Astrocyte (in vitro differentiated cells and primary cell): ENCODE data around the gene F7.

Source experiments
- EZH2 ChIP-seq: IDR thresholded peaks from 2 replicates; pipeline ENCODE4 v1.6.1; 2012; ENCODE audit warnings: mild to moderate bottlenecking, low read length, inconsistent platforms; ENCODE audit not compliant: insufficient read depth
- TF ChIP-seq, protein P1 (sequence below): IDR thresholded peaks from 2 replicates; pipeline ENCODE4 v1.5.1; 2011; ENCODE audit warnings: low read depth, mild to moderate bottlenecking, inconsistent platforms, low read length, moderate library complexity; ENCODE audit not compliant: insufficient read depth

DNA sequence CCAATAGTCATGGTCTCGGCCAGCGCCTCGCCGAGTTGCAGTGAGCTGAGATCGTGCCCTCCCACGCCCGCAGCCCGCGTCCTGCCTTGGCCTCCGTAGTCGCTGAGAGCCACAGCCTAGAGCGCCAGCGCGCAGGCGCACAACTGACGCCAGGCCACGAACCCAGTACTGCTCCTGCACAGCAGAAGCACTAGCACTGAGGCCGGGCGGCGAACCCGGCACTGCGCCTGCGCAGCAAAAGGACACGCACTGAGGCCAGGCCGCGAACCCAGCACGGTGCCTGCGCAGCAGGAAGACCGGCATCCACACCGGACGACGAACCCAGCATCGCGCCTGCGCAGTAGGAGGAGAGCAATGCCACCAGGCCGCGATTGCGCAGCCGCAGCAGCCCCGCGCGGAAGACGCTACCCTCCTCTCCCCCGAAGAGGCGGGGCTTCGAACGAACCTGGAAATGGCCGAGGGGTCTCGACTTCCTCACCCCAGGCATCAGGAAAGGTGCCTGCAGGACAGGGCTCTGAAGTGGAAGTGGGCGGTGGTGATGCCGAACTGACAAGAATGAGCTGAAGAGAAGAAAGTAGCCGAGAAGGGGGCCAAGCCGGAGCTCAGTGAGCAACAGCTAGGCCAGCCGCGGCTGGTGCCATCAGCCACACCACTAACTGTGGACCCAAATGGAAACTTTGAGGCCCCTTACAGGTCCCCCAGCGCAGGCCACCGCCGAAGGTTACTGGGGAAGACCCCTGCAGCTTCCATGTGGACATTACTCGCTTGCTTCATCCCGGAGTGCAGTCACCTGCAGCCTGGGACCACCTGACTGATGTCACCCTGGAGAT, 24.5 kb downstream of the F7 start:
- TF ChIP-seq, protein P1, sequence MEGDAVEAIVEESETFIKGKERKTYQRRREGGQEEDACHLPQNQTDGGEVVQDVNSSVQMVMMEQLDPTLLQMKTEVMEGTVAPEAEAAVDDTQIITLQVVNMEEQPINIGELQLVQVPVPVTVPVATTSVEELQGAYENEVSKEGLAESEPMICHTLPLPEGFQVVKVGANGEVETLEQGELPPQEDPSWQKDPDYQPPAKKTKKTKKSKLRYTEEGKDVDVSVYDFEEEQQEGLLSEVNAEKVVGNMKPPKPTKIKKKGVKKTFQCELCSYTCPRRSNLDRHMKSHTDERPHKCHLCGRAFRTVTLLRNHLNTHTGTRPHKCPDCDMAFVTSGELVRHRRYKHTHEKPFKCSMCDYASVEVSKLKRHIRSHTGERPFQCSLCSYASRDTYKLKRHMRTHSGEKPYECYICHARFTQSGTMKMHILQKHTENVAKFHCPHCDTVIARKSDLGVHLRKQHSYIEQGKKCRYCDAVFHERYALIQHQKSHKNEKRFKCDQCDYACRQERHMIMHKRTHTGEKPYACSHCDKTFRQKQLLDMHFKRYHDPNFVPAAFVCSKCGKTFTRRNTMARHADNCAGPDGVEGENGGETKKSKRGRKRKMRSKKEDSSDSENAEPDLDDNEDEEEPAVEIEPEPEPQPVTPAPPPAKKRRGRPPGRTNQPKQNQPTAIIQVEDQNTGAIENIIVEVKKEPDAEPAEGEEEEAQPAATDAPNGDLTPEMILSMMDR: no peak
- TF ChIP-seq EZH2: no peak
